HG02852 (cell line): ENCODE measurements around the gene PALD1.
"Not testable (repeated sequence)": the region's sequence is repeated elsewhere in the genome, so short reads cannot be mapped to it uniquely, and the experiment has no call there.

Source experiments
- ATAC-seq: cut with Tn5 transposase; IDR thresholded peaks from one replicate; pipeline ENCODE4 v1.9.1; 2021; ENCODE audit warnings: mild to moderate bottlenecking, moderate library complexity; ENCODE audit not compliant: unreplicated experiment

PALD1 gene

DNA sequence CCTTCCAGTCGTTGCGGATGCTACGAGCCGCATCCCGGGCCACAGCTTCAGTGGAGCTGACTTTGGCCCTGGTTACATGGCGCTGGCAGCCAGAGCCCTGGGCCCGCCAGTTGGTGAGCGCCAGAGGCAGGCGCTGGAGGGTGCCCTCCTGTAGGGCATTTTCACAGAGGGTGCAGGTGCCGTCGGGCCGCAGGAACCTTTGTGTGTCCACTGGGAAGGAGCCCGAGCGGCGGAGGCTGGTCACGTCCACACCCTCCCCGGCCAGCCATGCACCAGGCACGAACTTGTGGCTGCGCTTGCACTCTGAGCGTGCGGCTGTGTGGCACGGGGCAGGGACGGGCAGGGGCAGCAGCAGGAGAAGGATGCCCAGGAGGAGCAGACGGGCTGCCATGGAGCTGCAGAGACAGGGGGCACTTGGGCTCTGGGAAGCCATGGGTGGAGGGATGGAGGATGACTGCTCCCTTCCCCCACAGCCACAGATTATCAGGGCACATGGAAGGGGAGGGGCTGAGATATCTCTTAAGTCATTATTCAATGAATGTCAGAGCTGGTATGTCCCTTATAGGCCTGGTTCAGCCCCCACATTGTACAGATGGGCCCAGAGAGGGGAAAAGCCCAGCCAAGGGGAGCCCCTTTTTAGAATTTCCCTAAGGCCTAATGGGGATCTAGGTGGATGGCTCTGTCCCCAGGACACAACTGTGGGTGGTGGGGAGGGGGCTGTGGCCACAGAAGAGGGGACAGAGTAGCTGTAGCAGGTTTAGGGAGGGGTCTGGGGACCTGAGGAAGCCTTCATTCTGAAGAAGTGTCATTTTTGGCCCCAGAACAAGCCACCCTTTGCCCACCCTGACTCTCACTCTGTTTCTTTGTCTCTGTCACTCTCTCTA, 122.2 kb downstream of the PALD1 start:
- ATAC-seq: no peak

DNA sequence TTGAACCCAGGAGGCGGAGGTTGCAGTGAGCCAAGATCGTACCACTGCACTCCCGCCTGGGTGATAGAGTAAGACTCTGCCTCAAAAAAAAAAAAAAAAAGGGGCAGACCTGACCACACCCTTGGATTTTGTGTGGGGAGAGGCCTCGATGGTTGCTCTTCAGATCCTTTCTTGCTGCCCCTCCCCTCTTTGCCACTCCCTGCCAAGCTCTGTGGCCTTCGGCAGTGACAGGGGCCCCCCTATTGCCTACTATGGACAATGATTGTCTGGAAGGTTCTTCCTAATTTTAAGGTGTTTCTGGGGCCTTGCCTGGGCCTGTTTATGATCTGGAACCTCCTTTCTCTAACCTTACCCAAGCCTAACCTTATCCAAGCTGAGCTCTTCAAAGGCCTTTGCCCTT, 123.2 kb downstream of the PALD1 start:
- no peak for ATAC-seq

- no peak for ATAC-seq
Measured at GRCh38 chr10:70602665-70603448, 124.3 kb downstream of the PALD1 start, which contains the start of gene PRF1. TSS of gene PRF1 (minus strand) at chr10:70602741. CDS start at chr10:70600902, 1,839 bp downstream.

DNA sequence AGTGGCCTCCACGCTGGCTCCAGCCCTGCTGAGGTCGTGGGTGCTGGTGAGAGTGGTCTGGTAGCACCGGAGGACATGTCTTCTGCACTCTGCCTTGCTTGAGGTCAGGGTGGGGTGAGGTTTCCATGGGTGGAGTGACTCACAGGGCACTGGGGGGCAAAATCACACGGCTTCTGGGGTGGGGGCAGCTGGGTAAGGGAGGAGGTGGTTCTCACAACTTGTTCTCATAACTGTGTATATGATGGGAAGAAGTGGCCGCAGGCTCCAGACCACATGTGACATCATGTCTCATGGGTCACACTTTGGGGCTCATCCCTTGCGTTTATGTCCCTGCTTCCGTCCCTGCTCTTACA, 124.9 kb downstream of the PALD1 start:
- ATAC-seq: no peak

DNA sequence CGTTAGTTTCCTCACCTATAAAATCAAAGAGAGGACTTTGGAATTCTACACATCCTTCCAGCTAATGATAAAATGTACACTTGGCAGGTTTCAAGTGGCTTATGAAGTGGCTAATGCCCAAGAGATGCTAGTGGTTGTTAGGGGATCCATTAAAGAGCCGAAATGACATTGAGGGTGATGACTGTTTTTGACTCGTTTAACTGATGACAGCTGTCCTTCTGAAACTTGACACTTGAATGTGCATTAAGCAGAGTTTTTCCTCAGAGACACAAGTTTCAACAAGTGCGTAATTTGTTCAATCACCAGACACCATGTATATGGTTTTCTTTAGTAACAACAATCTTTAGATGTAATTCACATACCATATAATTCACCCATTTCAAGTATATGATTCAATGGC, 125.5 kb downstream of the PALD1 start:
- no peak for ATAC-seq

GRCh38 chr10:70605161-70605560, 126.6 kb downstream of the PALD1 start:
- ATAC-seq: no peak

DNA sequence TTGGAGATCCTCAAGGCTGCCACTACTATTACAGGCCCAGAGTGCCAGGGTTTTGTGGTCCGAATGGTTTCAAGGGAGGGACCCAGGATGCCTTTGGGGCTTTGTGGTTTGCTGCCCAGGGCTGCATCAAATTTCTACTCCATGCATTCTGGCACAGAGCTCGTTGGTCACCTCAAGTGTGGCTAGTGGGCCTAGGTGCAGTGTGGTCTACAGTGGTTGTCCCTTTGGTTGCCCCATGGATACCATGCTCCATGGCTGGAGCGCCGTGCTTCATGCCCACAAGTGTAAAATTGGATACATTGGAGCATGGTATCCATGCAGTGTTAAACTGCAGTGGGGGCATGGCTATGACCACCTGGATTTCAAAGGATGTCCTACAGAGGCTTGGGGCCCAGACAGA, 129.4 kb downstream of the PALD1 start:
- no peak for ATAC-seq

DNA sequence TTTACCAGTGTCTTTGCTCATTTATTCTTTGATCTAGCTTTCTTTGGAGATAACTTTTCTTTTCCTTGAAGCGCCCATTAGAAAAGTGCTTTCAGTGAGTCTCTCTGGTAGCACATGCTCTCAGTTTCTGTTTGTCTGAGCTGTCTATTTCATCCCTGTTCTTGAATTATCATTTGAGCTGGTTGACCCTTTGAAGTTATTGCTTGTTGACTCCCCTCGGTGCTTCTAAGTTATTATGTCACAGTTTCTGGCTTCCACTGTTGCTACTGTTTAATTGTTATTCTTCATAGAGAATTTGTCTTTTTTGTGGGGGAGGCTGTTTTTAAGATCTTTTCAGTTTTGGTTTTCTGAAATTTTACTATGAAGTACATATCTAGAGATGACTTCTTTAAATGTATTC, 135.4 kb downstream of the PALD1 start:
- ATAC-seq: no peak

- ATAC-seq: not testable (repeated sequence)
Measured at GRCh38 chr10:70614364-70614763, 135.8 kb downstream of the PALD1 start.

DNA sequence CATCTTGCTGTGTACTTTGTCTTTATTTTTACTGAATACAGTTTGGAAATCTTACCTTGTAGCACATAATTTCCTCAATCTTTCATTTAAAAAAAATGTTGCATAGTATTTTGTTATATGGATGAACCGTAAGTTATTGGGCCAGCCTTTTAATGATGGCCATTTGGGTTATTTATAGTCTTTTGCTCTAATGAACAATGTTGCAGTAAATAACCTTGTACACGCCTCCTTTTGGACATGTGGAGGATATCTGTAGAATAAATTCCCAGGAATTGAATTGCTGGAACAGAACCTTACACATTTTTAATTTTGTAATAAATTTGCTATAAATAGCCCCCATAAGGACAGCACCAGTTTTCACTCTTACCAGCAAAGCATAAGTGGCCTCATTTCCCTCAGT, 136.6 kb downstream of the PALD1 start:
- no peak for ATAC-seq

- ATAC-seq: no peak
Measured at GRCh38 chr10:70615784-70616522, 137.4 kb downstream of the PALD1 start.

- no peak for ATAC-seq
Measured at GRCh38 chr10:70616761-70617160, 138.2 kb downstream of the PALD1 start.
